GM08714 (cell line): ENCODE measurements around the gene OR13F1.
"Not testable (repeated sequence)": the region's sequence is repeated elsewhere in the genome, so short reads cannot be mapped to it uniquely, and the experiment has no call there.

Experiments
- H3K4me3 ChIP-seq: fragments of 200-500 bp; sonication (Bioruptor generic); 2 replicates; pipeline ENCODE4 v1.5.1; 2014; ENCODE audit warnings: mild to moderate bottlenecking, low read length, inconsistent platforms
- ZNF274 ChIP-seq: IDR thresholded peaks from 2 replicates; pipeline ENCODE4 v1.6.1; 2012; ENCODE audit warnings: mild to moderate bottlenecking, low read depth, low read length

The OR13F1 gene

GRCh38 chr9:104503963-104504362 lies at the start of gene OR13F1:
Gene OR13F1, plus strand, starts transcription at chr9:104504263. Its CDS starts 0 bp downstream, at chr9:104504263.
- no peak for TF ChIP-seq ZNF274

GRCh38 chr9:104456831-104457230 lies 47.2 kb upstream of the OR13F1 start:
- no peak for TF ChIP-seq ZNF274
- H3K4me3 ChIP-seq, result no peak overlapping the region

More at GRCh38 chr9:104503963-104504362, at the start of gene OR13F1:
- no peak within 1 kb of the TSS for H3K4me3 ChIP-seq

- TF ChIP-seq ZNF274, result no peak
- no peak overlapping the region for H3K4me3 ChIP-seq
Observed at GRCh38 chr9:104463864-104464263, 40.2 kb upstream of the OR13F1 start.

- no peak for TF ChIP-seq ZNF274
- no peak overlapping the region for H3K4me3 ChIP-seq
Observed at GRCh38 chr9:104468261-104468660, 35.8 kb upstream of the OR13F1 start.

GRCh38 chr9:104482921-104483570 lies 21.0 kb upstream of the OR13F1 start:
- TF ChIP-seq ZNF274, result no peak
- H3K4me3 ChIP-seq, result no peak overlapping the region

- no peak overlapping the region for H3K4me3 ChIP-seq
- TF ChIP-seq ZNF274, result no peak
Observed at GRCh38 chr9:104485014-104485413, 19.0 kb upstream of the OR13F1 start.

GRCh38 chr9:104494808-104495207 lies 9.3 kb upstream of the OR13F1 start:
- no peak overlapping the region for H3K4me3 ChIP-seq
- TF ChIP-seq ZNF274, result no peak

GRCh38 chr9:104503440-104503839 lies 623 bp upstream of the OR13F1 start:
- H3K4me3 ChIP-seq, result no peak overlapping the region
- no peak for TF ChIP-seq ZNF274

- H3K4me3 ChIP-seq, result no peak overlapping the region
- TF ChIP-seq ZNF274, result no peak
Observed at GRCh38 chr9:104506565-104506964, 2.5 kb downstream of the OR13F1 start.

GRCh38 chr9:104514901-104515300 lies 10.8 kb downstream of the OR13F1 start:
- no peak overlapping the region for H3K4me3 ChIP-seq
- no peak for TF ChIP-seq ZNF274

GRCh38 chr9:104520241-104520640 lies 16.2 kb downstream of the OR13F1 start:
- not testable (repeated sequence) for H3K4me3 ChIP-seq

- no peak for TF ChIP-seq ZNF274
- no peak within 1 kb of the TSS for H3K4me3 ChIP-seq
Observed at GRCh38 chr9:104527109-104527508, 23.0 kb downstream of the OR13F1 start, which contains the start of gene OR13C4. Gene OR13C4, minus strand, starts transcription at chr9:104527209. Its CDS starts 0 bp downstream, at chr9:104527209.

- no peak within 1 kb of the TSS for H3K4me3 ChIP-seq
- TF ChIP-seq ZNF274, result no peak
Observed at GRCh38 chr9:104536756-104537155, 32.7 kb downstream of the OR13F1 start, which contains the start of gene OR13C3. Gene OR13C3, minus strand, starts transcription at chr9:104536856. Its CDS starts 133 bp downstream, at chr9:104536723.

GRCh38 chr9:104539275-104539674 lies 35.2 kb downstream of the OR13F1 start:
- no peak for TF ChIP-seq ZNF274
- no peak overlapping the region for H3K4me3 ChIP-seq

- TF ChIP-seq ZNF274, result no peak
- H3K4me3 ChIP-seq, result no peak overlapping the region
Observed at GRCh38 chr9:104544644-104545043, 40.6 kb downstream of the OR13F1 start.

GRCh38 chr9:104553261-104553660 lies 49.2 kb downstream of the OR13F1 start:
- no peak overlapping the region for H3K4me3 ChIP-seq
- TF ChIP-seq ZNF274, result no peak
